ENCODE results near the gene MCFD2.

DNA sequence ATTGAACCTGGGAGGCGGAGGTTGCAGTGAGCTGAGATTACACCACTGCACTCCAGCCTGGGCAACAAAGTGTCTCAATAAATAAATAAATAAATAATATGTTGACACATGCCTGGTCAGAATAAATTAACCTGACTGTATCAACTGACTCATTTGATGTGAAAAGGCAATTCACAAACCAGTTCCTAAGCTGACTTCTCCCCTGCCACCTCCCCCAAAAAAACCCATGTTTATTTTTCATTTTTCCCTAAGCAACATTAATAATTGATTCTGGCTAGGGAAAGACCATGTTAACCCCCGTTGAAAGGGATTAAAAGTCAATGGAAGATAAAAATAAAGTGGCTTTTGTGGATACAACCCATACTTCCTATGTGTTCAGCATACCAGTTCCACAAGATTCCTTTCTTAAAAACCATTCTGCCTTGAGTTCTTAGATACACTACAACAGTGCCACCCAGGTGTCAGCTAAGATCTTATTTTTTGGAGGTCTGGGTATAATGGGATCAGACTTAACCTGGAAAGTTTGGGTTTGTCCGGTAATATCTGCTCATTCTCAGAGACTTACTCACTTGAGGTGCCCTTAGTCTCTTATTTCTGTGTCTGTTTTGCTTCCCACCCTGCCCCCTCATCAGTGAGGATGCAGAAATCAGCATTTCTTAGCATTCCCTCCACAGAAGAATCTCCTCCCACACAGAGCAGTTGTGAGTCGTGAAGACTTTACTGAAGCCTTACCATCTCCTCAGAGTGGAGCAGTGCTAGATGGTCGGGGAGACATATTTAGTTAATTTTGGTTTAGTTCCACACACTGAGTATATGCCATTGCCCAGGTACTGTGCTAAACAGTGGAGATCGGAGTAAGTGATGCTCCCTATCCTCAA is 10.1 kb upstream of the MCFD2 start:
- TF ChIP-seq EZH2 (IDR thresholded peaks at IDR 0.05; ENCODE audit: insufficient read depth, low read length): no peak
- TF ChIP-seq, protein P1, sequence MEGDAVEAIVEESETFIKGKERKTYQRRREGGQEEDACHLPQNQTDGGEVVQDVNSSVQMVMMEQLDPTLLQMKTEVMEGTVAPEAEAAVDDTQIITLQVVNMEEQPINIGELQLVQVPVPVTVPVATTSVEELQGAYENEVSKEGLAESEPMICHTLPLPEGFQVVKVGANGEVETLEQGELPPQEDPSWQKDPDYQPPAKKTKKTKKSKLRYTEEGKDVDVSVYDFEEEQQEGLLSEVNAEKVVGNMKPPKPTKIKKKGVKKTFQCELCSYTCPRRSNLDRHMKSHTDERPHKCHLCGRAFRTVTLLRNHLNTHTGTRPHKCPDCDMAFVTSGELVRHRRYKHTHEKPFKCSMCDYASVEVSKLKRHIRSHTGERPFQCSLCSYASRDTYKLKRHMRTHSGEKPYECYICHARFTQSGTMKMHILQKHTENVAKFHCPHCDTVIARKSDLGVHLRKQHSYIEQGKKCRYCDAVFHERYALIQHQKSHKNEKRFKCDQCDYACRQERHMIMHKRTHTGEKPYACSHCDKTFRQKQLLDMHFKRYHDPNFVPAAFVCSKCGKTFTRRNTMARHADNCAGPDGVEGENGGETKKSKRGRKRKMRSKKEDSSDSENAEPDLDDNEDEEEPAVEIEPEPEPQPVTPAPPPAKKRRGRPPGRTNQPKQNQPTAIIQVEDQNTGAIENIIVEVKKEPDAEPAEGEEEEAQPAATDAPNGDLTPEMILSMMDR (IDR thresholded peaks at IDR 0.05; ENCODE audit: insufficient read depth, low read depth, low read length): no peak

Measured in astrocyte (in vitro differentiated cells and primary cell).